ENCODE data around the gene COL13A1. TPM values are rescaled to one million over a fixed set of nuclear protein-coding genes. Genes with fewer than 3 reads are reported as not detected.

COL13A1 gene
- total RNA-seq, 1 experiment from 2014 or later, result 3.6 TPM

- H3K4me1 ChIP-seq (ENCODE audit: insufficient read depth, low read length), result no peaks in the 10 kb centered on the region
- H3K9me3 Mint-ChIP-seq, result no peaks in the 10 kb centered on the region
- no peak overlapping the region for H3K27ac ChIP-seq (ENCODE audit: insufficient read length, low read depth, low read length)
- H3K27me3 Mint-ChIP-seq (ENCODE audit: low read depth), result peaks cover 10% of the 10 kb centered on the region
- no peak for TF ChIP-seq CTCF (conservative IDR thresholded peaks at IDR 0.05)
- no peak overlapping the region for H3K4ac ChIP-seq (ENCODE audit: low read depth, low read length)
- H3K4me3 Mint-ChIP-seq, result no peak overlapping the region
- H3K27me3 ChIP-seq (ENCODE audit: insufficient read depth, low read length), result no peaks in the 10 kb centered on the region
- no peaks in the 10 kb centered on the region for H3K36me3 Mint-ChIP-seq (ENCODE audit: insufficient read depth in 1 of 3, low read depth in 3 of 3)
- no peak overlapping the region for H3K18ac ChIP-seq (ENCODE audit: insufficient read length, low read depth, low read length)
- no peak overlapping the region for H3T11ph ChIP-seq (ENCODE audit: low read length)
- H2BK12ac ChIP-seq (ENCODE audit: insufficient read length, low read depth, low read length), result no peak overlapping the region
- no peak overlapping the region for H3K23ac ChIP-seq (ENCODE audit: insufficient read length, low read depth, low read length)
- H3K23me2 ChIP-seq (ENCODE audit: insufficient read length, low read depth, low read length, poor library complexity, severe bottlenecking), result no peaks in the 10 kb centered on the region
- no peak overlapping the region for H4K5ac ChIP-seq (ENCODE audit: insufficient read length, low read depth, low read length)
- no peak overlapping the region for H4K91ac ChIP-seq (ENCODE audit: insufficient read length, low read depth, low read length)
- H2BK20ac ChIP-seq (ENCODE audit: low read depth, low read length, poor library complexity, severe bottlenecking), result no peak overlapping the region
- no peak overlapping the region for H2BK5ac ChIP-seq (ENCODE audit: insufficient read length, low read length)
- no CpG with 5 or more reads among the region's 7 CpGs for WGBS (ENCODE audit: extremely low coverage, insufficient read length, low lambda C conversion rate)
- H2AFZ ChIP-seq (ENCODE audit: low read length), result no peak overlapping the region
- no peak overlapping the region for H2BK15ac ChIP-seq (ENCODE audit: low read depth, low read length)
- no peak overlapping the region for H3K56ac ChIP-seq (ENCODE audit: insufficient read length, low read depth, low read length)
- no peaks in the 10 kb centered on the region for H3K9me3 ChIP-seq (ENCODE audit: control insufficient read depth, low read depth, low read length)
- H3K9ac ChIP-seq (ENCODE audit: extremely low read depth, insufficient read length, low read length), result no peak overlapping the region
- no peak overlapping the region for H4K8ac ChIP-seq (replicated peaks; ENCODE audit: insufficient read length, low read depth, low read length)
- H3K79me2 ChIP-seq (ENCODE audit: insufficient read depth, low read length), result no peaks in the 10 kb centered on the region
- H2AK5ac ChIP-seq (ENCODE audit: insufficient read length, low read length), result no peak overlapping the region
- no peak overlapping the region for H3K4me2 ChIP-seq (ENCODE audit: insufficient read depth, insufficient read length, low read length)
- DNase-seq, result no peak
- no peaks in the 10 kb centered on the region for H4K20me1 ChIP-seq (ENCODE audit: control insufficient read depth, insufficient read depth, insufficient read length)
- H2BK120ac ChIP-seq (ENCODE audit: low read depth, low read length, poor library complexity, severe bottlenecking), result no peak overlapping the region
- H3K79me1 ChIP-seq (ENCODE audit: insufficient read depth, low read depth, low read length, poor library complexity, severe bottlenecking), result no peaks in the 10 kb centered on the region
- no peak overlapping the region for H3K27ac Mint-ChIP-seq
- H3K4me1 Mint-ChIP-seq, result peaks cover 1 to 2% of the 10 kb centered on the region in 2 experiments; a peak in 2 of 4 replicates
- H3K14ac ChIP-seq (ENCODE audit: insufficient read depth, low read length), result no peak overlapping the region
Measured at GRCh38 chr10:69890065-69890847, 88.5 kb downstream of the COL13A1 start.

Data from H9 (cell line).